ENCODE measurements around the gene AMOTL1.

Gene AMOTL1

DNA sequence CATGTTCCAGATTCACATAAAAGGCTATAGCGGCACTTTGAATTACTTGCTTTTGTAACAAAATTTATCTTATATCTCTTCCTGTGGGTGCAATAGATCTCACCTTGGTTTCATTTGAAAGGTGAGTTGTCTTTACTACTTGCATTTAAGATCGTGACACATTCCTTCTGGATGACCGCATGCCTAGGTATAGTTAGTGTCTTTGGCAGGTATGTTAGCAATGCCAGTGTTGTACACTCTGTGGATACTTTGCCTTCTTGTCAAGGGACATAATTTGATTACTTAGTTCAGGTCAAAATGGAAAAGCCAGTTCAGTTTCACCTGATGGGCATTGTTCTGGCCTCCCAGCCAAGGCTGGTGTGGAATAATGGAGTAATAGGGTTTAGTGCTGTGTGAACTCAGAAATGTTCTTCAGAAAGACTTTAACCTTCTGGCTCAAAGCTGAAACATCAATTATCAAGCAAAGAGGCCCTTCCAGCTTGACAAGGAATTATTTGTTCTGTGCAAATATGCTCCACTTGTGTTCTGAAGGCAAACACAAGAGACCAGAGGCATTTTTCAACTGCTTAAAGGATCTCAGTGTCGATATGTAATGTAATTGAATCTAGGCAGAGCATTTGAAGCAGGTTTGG is 64.6 kb downstream of the AMOTL1 start:
- DNase-seq (ENCODE audit: low read depth) = no peak
- TF ChIP-seq, protein P1, sequence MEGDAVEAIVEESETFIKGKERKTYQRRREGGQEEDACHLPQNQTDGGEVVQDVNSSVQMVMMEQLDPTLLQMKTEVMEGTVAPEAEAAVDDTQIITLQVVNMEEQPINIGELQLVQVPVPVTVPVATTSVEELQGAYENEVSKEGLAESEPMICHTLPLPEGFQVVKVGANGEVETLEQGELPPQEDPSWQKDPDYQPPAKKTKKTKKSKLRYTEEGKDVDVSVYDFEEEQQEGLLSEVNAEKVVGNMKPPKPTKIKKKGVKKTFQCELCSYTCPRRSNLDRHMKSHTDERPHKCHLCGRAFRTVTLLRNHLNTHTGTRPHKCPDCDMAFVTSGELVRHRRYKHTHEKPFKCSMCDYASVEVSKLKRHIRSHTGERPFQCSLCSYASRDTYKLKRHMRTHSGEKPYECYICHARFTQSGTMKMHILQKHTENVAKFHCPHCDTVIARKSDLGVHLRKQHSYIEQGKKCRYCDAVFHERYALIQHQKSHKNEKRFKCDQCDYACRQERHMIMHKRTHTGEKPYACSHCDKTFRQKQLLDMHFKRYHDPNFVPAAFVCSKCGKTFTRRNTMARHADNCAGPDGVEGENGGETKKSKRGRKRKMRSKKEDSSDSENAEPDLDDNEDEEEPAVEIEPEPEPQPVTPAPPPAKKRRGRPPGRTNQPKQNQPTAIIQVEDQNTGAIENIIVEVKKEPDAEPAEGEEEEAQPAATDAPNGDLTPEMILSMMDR (conservative IDR thresholded peaks at IDR 0.05; ENCODE audit: control insufficient read depth, insufficient read depth, low read depth, low read length) = no peak

DNA sequence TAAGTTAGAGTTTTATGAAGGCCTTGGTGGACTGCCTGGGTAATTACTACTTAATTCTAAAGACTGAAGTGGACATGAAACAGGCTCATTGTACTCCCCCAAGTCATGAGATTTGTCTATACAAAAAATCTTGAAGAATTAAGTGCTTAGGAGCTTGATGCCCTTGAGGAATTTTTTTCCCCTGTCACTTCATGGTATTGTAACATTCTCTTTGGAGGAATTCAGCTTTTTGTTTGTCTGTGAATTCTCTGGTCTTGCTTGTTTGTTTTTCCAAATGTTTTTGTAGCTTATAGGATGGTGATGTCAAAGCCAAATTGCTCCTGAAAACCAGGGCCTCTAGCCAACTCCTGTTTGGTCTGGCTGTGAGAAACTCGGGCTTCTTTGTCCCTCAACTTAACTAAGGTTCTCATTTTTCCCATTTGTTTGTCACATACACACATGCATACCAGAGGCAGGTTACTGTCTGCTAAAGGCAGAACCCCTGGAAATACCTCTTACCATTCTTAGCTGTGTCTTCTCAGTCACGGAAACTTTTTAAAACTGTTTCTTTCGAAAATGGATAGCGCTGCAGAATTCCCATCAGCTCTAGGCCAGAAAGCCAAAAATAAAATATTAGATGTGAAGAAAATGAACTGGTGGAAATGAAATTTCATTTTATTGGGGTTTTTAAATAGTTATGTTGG is 66.9 kb downstream of the AMOTL1 start:
- H3K4me3 ChIP-seq (ENCODE audit: control insufficient read depth, low read depth, low read length) = no peak overlapping the region
- TF ChIP-seq, protein P1 (conservative IDR thresholded peaks at IDR 0.05; ENCODE audit: control insufficient read depth, insufficient read depth, low read depth, low read length) = no peak
- peak; percentile 54 for DNase-seq (ENCODE audit: low read depth)

More for the DNA sequence above, 64.6 kb downstream of the AMOTL1 start:
- H3K4me3 ChIP-seq (ENCODE audit: control insufficient read depth, low read depth, low read length) = no peak overlapping the region

DNA sequence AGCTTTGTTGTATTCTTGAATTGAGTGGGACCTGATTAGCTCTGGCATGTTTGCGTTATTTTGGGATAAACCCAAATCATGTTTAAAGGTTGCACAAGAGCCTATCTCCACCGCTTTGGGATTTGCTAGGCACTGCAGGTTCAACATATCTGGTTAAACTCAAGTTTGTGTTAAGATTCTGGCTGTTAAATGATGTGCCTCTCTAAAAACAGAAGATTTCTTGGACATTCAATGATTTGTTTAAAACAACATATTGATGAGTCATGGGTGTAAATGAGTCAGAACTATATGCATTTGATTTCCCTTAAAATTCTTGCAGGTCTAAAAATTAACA is 67.4 kb downstream of the AMOTL1 start:
- DNase-seq (ENCODE audit: low read depth) = peak; percentile 64
- TF ChIP-seq, protein P1 (conservative IDR thresholded peaks at IDR 0.05; ENCODE audit: control insufficient read depth, insufficient read depth, low read depth, low read length) = no peak
- H3K4me3 ChIP-seq (ENCODE audit: control insufficient read depth, low read depth, low read length) = no peak overlapping the region

DNA sequence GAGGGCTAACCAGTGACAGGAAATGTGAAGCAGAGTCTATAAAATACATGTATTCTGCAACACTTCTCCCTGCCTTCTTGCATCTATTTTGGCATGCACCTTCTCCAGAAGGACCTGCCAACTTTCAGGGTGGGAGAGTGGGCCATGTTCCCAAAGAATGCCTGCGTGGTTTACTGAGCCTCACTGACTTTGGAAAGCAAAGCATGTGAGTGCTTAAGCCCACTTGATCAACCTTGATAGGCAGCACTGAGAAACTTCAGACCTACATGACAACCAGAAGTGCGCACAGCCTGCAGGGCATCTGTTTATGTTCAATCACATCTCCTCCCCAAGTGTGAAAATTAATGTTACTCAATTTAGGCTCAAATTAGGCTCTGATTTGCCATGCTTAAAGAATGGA is 69.2 kb downstream of the AMOTL1 start:
- no peak overlapping the region for H3K4me3 ChIP-seq (ENCODE audit: control insufficient read depth, low read depth, low read length)
- no peak for DNase-seq (ENCODE audit: low read depth)
- TF ChIP-seq, protein P1 (conservative IDR thresholded peaks at IDR 0.05; ENCODE audit: control insufficient read depth, insufficient read depth, low read depth, low read length) = no peak

DNA sequence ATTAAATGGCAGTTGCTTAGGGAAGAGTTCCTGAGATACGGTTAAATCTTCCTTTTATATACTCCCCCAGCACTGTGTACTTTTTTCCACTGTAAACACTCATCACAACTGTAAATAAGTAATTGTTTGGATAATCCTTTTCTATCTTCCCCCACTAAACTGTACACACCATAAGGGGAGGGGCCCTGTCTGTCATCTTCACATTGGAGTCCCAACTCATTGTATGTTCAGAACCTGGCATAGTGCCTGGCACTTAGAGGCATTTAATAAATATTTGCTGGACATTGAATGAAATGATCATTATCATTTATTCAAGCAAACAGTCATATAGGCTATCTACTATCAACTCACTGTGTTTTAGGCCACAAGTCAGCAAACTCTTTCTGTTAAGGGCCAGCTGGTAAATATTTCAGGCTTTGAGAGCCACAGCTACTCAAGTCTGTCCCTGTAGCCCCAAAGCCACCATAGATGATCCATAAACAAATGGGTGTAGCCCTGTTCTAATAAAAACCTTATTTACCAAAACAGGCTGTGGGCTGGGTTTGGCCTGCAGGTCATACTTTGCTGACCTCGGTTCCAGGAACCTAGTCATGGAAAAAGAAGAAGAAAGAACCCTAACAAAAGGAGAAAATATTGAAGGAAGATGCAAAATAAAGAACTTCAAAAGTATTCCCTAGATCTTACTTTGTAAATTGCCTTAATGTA is 70.0 kb downstream of the AMOTL1 start:
- H3K4me3 ChIP-seq (ENCODE audit: control insufficient read depth, low read depth, low read length) = no peak overlapping the region
- TF ChIP-seq, protein P1 (conservative IDR thresholded peaks at IDR 0.05; ENCODE audit: control insufficient read depth, insufficient read depth, low read depth, low read length) = no peak
- DNase-seq (ENCODE audit: low read depth) = no peak

DNA sequence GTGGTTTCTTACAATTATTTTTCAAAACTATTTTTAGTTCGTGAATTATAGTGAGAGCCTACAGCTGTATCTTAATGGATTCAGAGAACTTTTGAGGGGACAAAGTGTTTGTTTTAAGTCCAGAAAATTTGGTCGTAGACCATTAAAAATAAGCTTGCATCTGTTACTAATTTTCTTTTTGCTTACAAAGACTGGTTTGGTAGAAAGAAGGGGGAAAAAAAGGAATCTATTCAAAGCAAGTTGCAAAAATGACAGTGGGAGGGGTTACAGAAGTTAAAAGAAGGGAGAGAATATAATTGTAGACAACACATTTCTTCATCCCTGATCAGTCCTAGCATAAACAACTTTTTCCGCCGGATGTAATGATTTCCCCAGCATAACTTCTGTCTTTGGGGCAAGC is 72.1 kb downstream of the AMOTL1 start:
- TF ChIP-seq, protein P1 (conservative IDR thresholded peaks at IDR 0.05; ENCODE audit: control insufficient read depth, insufficient read depth, low read depth, low read length) = no peak
- peak; percentile 7 for DNase-seq (ENCODE audit: low read depth)
- H3K4me3 ChIP-seq (ENCODE audit: control insufficient read depth, low read depth, low read length) = no peak overlapping the region

Measured in fibroblast of mammary gland (primary cell).